Tibial nerve (tissue), 4 donors: Measurements from ENCODE around the gene GREM2. TPM values are rescaled to one million over a fixed set of nuclear protein-coding genes. Genes with fewer than 3 reads are reported as not detected.
A peak's percentile ranks its signal among the peaks of the same experiment; 100 is the strongest.

ENCODE experiments used
- DNase-seq, 2 donors: peaks; one replicate each; pipeline ENCODE4 v3.0.0-alpha.2; 2019; ENCODE audit warnings: low spot score in 2 of 2
- H3K27ac ChIP-seq, 4 donors: fragments of 200-600 bp; sonication (generic) in 3 of 4; one replicate each; pipeline ENCODE4 v1.5.1; 2017 to 2019; ENCODE audit warnings: mild to moderate bottlenecking in 1 of 4
- H3K27me3 ChIP-seq, 2 donors: fragments of 200-600 bp; sonication (generic) in 1 of 2; one replicate each; pipeline versions ENCODE4 v1.5.1 to v1.6.0; 2017 to 2019
- H3K36me3 ChIP-seq, 3 donors: fragments of 200-600 bp; sonication (generic); one replicate each; pipeline ENCODE4 v1.5.1; 2018 to 2019
- H3K4me1 ChIP-seq, 4 donors: fragments of 200-600 bp; sonication (generic) in 3 of 4; one replicate each; pipeline ENCODE4 v1.5.1; 2017 to 2019
- H3K4me3 ChIP-seq, 4 donors: fragments of 200-600 bp; sonication (generic) in 3 of 4; one replicate each; pipeline ENCODE4 v1.5.1; 2017 to 2019; ENCODE audit warnings: mild to moderate bottlenecking in 1 of 4, moderate library complexity in 1 of 4
- H3K9me3 ChIP-seq, 4 donors: fragments of 200-600 bp; sonication (generic) in 3 of 4; one replicate each; pipeline ENCODE4 v1.5.1; 2017 to 2019
- EP300 ChIP-seq, 2 donors: sonication (generic); formaldehyde crosslinking; IDR thresholded peaks; one replicate each; pipeline ENCODE4 v1.6.1; 2017; ENCODE audit warnings: antibody characterized with exemption in 2 of 2, mild to moderate bottlenecking in 1 of 2
- POLR2A ChIP-seq, 2 donors: fragments of 450-650 bp; IDR thresholded peaks; one replicate each; pipeline ENCODE4 v1.6.1; 2017; ENCODE audit warnings: antibody characterized with exemption in 2 of 2, mild to moderate bottlenecking in 2 of 2, moderate library complexity in 2 of 2
- WGBS, 2 donors: methylation state at CpG; one replicate each; pipeline ENCODE4 v1.1.5; 2018; 5-methylcytosine and 5-hydroxymethylcytosine counted together
- small RNA-seq: library from RNA; depleted of rRNA; stranded (forward); fragments of <200 nt; gene quantifications from one replicate; pipeline ENCODE3, GENCODE V24; 2016
- total RNA-seq, 4 donors: library from RNA; depleted of rRNA; stranded (reverse); fragments of >200 nt; gene quantifications; one replicate each; pipeline ENCODE4 v1.1.0, GENCODE V29; 2016
- TF ChIP-seq, protein P1 (sequence below), 5 experiments: fragments of 200-600 bp in 3 of 5; fragments of 450-650 bp in 2 of 5; sonication (generic) in 3 of 5; IDR thresholded peaks; one replicate each; pipeline ENCODE4 v1.5.1; 2016 to 2019; ENCODE audit warnings: antibody characterized with exemption in 5 of 5, mild to moderate bottlenecking in 3 of 5, moderate library complexity in 2 of 5

GREM2 gene
- total RNA-seq, 4 donors from 2014 or later, result 0.21 to 0.87 (median 0.35) TPM

DNA sequence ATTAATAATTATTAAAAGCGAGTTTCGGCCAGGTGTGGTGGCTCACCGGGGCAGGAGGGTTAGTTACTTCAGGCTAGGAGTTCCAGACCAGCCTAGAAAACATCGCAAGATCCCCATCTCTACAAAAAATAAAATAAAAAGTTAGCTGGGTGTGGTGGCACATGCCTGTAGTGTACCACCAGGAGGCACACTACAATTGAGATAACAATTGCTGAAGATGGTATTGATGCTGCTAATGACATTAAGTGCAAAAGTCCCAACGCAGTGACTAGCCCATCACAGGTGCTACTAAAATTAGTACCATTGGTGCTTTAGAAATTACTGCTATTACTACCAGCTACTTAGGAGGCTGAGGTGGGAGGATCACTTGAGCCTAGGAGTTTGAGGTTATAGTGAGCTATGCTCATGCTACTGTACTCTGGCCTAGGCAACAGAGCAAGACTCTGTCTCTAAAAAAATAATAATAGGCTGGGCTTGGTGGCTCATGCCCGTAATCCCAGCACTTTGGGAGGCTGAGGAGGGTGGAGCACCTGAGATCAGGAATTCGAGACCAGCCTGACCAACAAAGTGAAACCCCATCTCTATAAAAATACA is 156.6 kb downstream of the GREM2 start:
- Histone ChIP-seq H3K4me1 (no peaks in the 10 kb centered on the region), H3K36me3 (no peaks in the 10 kb centered on the region), H3K27ac (no peak overlapping the region), H3K4me3 (no peak overlapping the region), H3K27me3 (no peaks in the 10 kb centered on the region), H3K9me3 (no peaks in the 10 kb centered on the region)
- TF ChIP-seq POLR2A (IDR thresholded peaks at IDR 0.05), result no peak
- TF ChIP-seq, protein P1, sequence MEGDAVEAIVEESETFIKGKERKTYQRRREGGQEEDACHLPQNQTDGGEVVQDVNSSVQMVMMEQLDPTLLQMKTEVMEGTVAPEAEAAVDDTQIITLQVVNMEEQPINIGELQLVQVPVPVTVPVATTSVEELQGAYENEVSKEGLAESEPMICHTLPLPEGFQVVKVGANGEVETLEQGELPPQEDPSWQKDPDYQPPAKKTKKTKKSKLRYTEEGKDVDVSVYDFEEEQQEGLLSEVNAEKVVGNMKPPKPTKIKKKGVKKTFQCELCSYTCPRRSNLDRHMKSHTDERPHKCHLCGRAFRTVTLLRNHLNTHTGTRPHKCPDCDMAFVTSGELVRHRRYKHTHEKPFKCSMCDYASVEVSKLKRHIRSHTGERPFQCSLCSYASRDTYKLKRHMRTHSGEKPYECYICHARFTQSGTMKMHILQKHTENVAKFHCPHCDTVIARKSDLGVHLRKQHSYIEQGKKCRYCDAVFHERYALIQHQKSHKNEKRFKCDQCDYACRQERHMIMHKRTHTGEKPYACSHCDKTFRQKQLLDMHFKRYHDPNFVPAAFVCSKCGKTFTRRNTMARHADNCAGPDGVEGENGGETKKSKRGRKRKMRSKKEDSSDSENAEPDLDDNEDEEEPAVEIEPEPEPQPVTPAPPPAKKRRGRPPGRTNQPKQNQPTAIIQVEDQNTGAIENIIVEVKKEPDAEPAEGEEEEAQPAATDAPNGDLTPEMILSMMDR (IDR thresholded peaks at IDR 0.05), result peak in 1 of 5 experiments; percentile 14
- no peak for DNase-seq
- 76 to 77% methylated on average over 7 of the region's 7 CpGs for WGBS, 2 donors

DNA sequence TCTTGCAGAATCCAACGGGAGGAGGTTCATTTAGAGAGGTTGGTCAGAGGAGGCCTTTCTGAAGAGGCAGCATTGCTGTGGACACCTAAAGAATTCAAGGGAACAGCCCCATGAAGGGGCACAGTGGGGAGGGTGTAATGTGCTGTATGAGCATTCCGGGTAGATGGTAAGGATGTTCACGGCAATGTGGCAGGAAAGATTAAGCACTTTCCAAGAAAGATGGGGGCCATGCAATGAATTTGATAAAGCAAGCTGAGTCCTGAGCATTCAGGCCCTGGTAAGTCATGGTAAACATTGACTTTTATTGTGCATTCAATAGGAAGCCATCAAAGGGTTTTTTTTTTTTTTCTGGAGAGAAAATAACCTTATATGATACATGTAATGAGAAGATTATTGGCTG is 166.6 kb downstream of the GREM2 start:
- no peaks in the 10 kb centered on the region for H3K27me3 ChIP-seq
- H3K27ac ChIP-seq, result no peak overlapping the region
- no peak overlapping the region for H3K4me3 ChIP-seq
- no peak for DNase-seq
- no peaks in the 10 kb centered on the region for H3K4me1 ChIP-seq
- TF ChIP-seq EP300 (IDR thresholded peaks at IDR 0.05) (no peak), POLR2A (IDR thresholded peaks at IDR 0.05) (no peak)
- TF ChIP-seq, protein P1 (IDR thresholded peaks at IDR 0.05), result no peak
- no peaks in the 10 kb centered on the region for H3K9me3 ChIP-seq
- WGBS, 2 donors, result 82 to 89% methylated on average over 3 of the region's 3 CpGs
- no peaks in the 10 kb centered on the region for H3K36me3 ChIP-seq

DNA sequence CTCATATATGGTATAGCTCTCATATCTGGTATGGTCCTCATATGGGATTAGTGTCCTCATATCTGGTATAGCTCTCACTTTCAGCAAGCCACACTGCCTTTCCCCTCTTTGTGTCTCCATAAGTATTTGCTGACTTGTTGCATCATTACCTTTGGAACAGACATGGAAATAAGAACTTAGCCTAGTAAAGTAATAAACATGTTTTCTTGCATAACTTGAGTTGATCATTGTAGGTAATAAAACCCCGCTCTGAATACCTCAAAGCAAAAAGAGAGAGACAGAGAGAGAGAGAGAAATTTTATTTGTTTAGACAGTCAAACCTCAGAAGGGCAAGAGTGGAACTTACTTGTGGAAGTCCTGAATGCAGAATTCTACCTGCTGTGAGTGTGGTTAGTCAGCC is 170.3 kb downstream of the GREM2 start:
- no peak for DNase-seq
- Histone ChIP-seq H3K27me3 (no peaks in the 10 kb centered on the region), H3K4me3 (no peak overlapping the region), H3K4me1 (no peaks in the 10 kb centered on the region), H3K9me3 (no peaks in the 10 kb centered on the region), H3K27ac (no peak overlapping the region), H3K36me3 (peaks cover 0 to 7% (median 0%) of the 10 kb centered on the region in 3 donors)
- TF ChIP-seq EP300 (IDR thresholded peaks at IDR 0.05) (no peak), POLR2A (IDR thresholded peaks at IDR 0.05) (no peak)
- TF ChIP-seq, protein P1 (IDR thresholded peaks at IDR 0.05), result no peak
- WGBS, 2 donors, result 87 to 93% methylated on average over 1 of the region's 1 CpG

Small RNA genes lying within 50 kb of the gene (small RNA-seq; reads per million reads assigned to genes)
- not detected for gene RNU5F-8P
